Thyroid gland (tissue), 4 donors: ENCODE results near the gene CTNNA2. TPM values are rescaled to one million over a fixed set of nuclear protein-coding genes. Genes with fewer than 3 reads are reported as not detected.

Experiments used
- DNase-seq, 2 donors: peaks; one replicate each; pipeline ENCODE4 v3.0.0-alpha.2; 2019
- H3K27ac ChIP-seq, 3 donors: fragments of 200-600 bp; sonication (generic); 1 replicate in 2 of 3; 2 replicates in 1 of 3; pipeline ENCODE4 v1.5.1; 2016 to 2019; ENCODE audit warnings: mild to moderate bottlenecking in 1 of 3, moderate library complexity in 1 of 3
- H3K27me3 ChIP-seq: fragments of 200-600 bp; sonication (generic); one replicate; pipeline ENCODE4 v1.5.1; 2019
- H3K36me3 ChIP-seq, 2 donors: fragments of 200-600 bp; sonication (generic); one replicate each; pipeline ENCODE4 v1.5.1; 2016 to 2019
- H3K4me1 ChIP-seq, 2 donors: fragments of 200-600 bp; sonication (generic); one replicate each; pipeline ENCODE4 v1.5.1; 2017 to 2019
- H3K4me3 ChIP-seq, 3 donors: fragments of 200-600 bp; sonication (generic); replicated peaks in 1 of 3; 1 replicate in 2 of 3; 2 replicates in 1 of 3; pipeline ENCODE4 v1.5.1; 2016; ENCODE audit warnings: mild to moderate bottlenecking in 1 of 3
- H3K9me3 ChIP-seq: fragments of 200-600 bp; sonication (generic); one replicate; pipeline ENCODE4 v1.5.1; 2017
- POLR2A ChIP-seq, 2 donors: fragments of 450-650 bp; IDR thresholded peaks; one replicate each; pipeline ENCODE4 v1.6.1; 2017; ENCODE audit warnings: antibody characterized with exemption in 2 of 2, mild to moderate bottlenecking in 2 of 2, moderate library complexity in 1 of 2
- WGBS, 2 donors: methylation state at CpG; one replicate each; pipeline ENCODE4 v1.1.5; 2017; 5-methylcytosine and 5-hydroxymethylcytosine counted together
- intact Hi-C: fragments of 100-400 bp; cut with DNase I; formaldehyde crosslinking; loops from one replicate; pipeline ENCODE4 v1.15.1; 2023
- total RNA-seq, 4 donors: library from RNA; depleted of rRNA; stranded (reverse); fragments of >200 nt; gene quantifications; one replicate each; pipeline ENCODE4 v1.2.3, GENCODE V29; 2016
- TF ChIP-seq, protein P1 (sequence below), 6 experiments: fragments of 200-600 bp in 3 of 6; fragments of 450-650 bp in 3 of 6; sonication (generic) in 3 of 6; IDR thresholded peaks; one replicate each; pipeline ENCODE4 v1.5.1; 2016 to 2019; ENCODE audit warnings: antibody characterized with exemption in 6 of 6, mild to moderate bottlenecking in 2 of 6, inconsistent platforms in 1 of 6, moderate library complexity in 1 of 6

The CTNNA2 gene
- total RNA-seq, 4 donors from 2014 or later: 0.13 to 0.44 (median 0.22) TPM; not detected in 1

DNA sequence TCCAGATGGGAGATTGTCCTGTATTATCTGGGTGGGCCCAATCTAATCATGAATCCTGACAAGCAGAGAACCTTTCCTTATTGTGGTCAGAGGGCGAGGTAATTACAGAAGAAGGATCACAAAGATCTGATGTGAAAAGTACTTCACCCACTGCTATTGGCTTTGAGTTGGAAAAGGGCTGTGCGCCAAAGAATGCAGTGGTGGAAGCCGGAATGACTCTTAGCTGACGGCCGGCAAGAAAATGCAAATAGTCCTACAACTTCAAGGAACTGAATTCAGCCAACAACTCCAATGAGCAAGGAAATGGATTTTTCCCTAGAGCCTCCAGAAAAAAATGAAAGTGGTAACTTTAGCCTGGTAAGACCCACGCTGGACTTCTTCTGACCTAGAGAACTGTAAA is 67.3 kb downstream of the CTNNA2 start:
- no peak for TF ChIP-seq POLR2A (IDR thresholded peaks at IDR 0.05)
- TF ChIP-seq, protein P1, sequence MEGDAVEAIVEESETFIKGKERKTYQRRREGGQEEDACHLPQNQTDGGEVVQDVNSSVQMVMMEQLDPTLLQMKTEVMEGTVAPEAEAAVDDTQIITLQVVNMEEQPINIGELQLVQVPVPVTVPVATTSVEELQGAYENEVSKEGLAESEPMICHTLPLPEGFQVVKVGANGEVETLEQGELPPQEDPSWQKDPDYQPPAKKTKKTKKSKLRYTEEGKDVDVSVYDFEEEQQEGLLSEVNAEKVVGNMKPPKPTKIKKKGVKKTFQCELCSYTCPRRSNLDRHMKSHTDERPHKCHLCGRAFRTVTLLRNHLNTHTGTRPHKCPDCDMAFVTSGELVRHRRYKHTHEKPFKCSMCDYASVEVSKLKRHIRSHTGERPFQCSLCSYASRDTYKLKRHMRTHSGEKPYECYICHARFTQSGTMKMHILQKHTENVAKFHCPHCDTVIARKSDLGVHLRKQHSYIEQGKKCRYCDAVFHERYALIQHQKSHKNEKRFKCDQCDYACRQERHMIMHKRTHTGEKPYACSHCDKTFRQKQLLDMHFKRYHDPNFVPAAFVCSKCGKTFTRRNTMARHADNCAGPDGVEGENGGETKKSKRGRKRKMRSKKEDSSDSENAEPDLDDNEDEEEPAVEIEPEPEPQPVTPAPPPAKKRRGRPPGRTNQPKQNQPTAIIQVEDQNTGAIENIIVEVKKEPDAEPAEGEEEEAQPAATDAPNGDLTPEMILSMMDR (IDR thresholded peaks at IDR 0.05): peak in 1 of 6 experiments; percentile 9
- no peak for DNase-seq
- WGBS, 2 donors: 27 to 47% methylated on average over 6 of the region's 6 CpGs

DNA sequence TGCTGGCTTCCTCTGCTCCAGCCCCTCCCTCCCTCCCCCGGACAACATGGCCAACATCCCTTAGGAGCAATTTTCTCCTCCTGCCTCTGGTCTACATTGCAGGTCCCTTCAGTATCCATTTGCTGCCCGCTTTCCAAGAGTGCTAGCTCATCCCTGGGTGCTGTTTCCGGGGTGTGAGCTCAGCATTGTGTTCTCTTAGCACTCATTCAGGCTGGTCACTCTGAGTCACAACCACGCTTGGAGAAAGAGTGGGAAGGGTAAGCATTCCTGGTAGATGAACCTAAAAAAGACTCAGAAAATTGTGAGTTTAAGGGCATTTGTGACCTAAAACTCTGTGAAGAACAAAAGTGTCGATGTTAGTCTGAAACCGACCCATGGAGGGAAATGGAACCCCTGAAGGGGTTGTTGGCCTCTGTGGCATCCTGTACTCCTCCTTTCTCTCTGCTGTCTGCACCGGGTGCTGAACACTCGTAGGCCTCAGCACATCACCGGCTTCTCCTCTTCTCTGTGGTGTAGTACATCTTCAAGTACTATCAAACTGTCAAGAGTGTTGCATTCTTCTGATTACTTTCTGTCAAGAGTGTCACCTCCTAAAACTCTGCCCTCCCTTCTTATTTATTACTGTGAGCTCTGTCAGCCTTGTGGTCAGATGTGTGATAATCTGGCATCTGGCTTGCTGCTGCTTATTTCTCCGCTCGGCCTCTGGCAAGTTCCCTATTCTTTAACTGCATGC is 73.0 kb downstream of the CTNNA2 start:
- H3K9me3 ChIP-seq: no peaks in the 10 kb centered on the region
- H3K4me1 ChIP-seq: no peaks in the 10 kb centered on the region
- DNase-seq: no peak
- 61 to 65% methylated on average over 11 of the region's 11 CpGs for WGBS, 2 donors
- H3K36me3 ChIP-seq: no peaks in the 10 kb centered on the region
- TF ChIP-seq POLR2A (IDR thresholded peaks at IDR 0.05): no peak
- TF ChIP-seq, protein P1 (IDR thresholded peaks at IDR 0.05): no peak
- no peak overlapping the region for H3K27ac ChIP-seq
- intact Hi-C loops: no loop called here
- no peaks in the 10 kb centered on the region for H3K27me3 ChIP-seq
- H3K4me3 ChIP-seq: no peak overlapping the region

More for the DNA sequence above, 67.3 kb downstream of the CTNNA2 start:
- intact Hi-C loops: no loop called here
- no peak overlapping the region for H3K27ac ChIP-seq
- H3K4me3 ChIP-seq: no peak overlapping the region
- H3K4me1 ChIP-seq: no peaks in the 10 kb centered on the region
- H3K36me3 ChIP-seq: no peaks in the 10 kb centered on the region
- H3K9me3 ChIP-seq: no peaks in the 10 kb centered on the region
- no peaks in the 10 kb centered on the region for H3K27me3 ChIP-seq

DNA sequence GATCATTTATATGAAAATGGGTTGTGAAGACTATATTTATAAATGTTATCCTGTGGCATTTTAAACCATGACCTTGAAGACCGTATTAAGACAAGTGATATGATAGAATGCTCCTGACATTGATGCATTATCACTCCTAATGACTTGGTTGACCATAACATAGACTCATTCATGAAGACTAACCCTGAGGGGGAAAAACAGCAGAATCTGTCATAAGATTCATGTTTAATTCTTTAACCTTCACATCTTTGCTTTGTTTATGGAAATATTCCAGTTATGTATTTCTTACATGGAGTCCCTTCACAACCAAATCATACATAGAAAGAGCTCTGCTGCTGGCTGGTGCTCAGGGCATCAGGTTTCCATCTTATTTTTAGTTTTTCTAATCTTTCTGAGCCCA is 78.4 kb downstream of the CTNNA2 start:
- no peaks in the 10 kb centered on the region for H3K4me1 ChIP-seq

DNA sequence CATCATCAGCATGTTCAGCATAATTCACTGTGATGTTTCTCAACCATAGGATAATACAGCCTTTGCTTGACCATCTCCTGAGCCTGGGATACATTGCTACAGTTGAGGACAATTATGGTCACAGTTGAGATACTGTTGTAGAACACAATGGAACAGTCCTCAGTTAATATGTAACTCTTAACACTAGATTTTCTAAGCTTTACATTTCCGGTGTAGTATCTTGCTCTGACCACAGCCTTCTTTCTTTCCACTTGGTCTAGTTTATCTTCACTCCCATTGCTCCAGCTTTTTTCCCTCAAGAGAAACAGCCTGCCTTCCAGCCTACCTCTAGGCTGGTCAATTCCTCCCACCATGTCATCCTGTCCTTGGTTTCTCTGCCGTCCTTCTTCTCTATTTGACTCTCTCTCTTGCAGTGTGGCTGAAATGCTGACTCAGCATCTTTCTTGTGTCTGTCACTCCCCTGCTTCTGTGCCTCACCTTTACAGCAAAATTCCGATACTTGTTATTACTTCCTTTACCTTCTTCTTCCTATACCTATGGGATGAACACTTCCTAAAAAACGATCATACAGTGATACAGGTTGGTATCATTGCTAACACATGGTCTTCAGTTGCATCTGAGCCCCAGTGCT is 80.5 kb downstream of the CTNNA2 start:
- intact Hi-C loops: no loop called here
- Histone ChIP-seq H3K4me1 (no peaks in the 10 kb centered on the region), H3K4me3 (no peak overlapping the region), H3K27me3 (no peaks in the 10 kb centered on the region), H3K27ac (no peak overlapping the region), H3K9me3 (no peaks in the 10 kb centered on the region), H3K36me3 (no peaks in the 10 kb centered on the region)
- TF ChIP-seq POLR2A (IDR thresholded peaks at IDR 0.05): no peak
- TF ChIP-seq, protein P1 (IDR thresholded peaks at IDR 0.05): no peak
- DNase-seq: no peak
- WGBS, 2 donors: 84 to 85% methylated on average over 4 of the region's 4 CpGs

More for the DNA sequence above, 78.4 kb downstream of the CTNNA2 start:
- TF ChIP-seq POLR2A (IDR thresholded peaks at IDR 0.05): no peak
- TF ChIP-seq, protein P1 (IDR thresholded peaks at IDR 0.05): no peak
- WGBS, 2 donors: 70 to 82% methylated on average over 1 of the region's 1 CpG
- H3K27ac ChIP-seq: no peak overlapping the region
- intact Hi-C loops: no loop called here
- H3K27me3 ChIP-seq: no peaks in the 10 kb centered on the region
- no peaks in the 10 kb centered on the region for H3K36me3 ChIP-seq
- H3K9me3 ChIP-seq: no peaks in the 10 kb centered on the region
- H3K4me3 ChIP-seq: no peak overlapping the region
- DNase-seq: no peak

DNA sequence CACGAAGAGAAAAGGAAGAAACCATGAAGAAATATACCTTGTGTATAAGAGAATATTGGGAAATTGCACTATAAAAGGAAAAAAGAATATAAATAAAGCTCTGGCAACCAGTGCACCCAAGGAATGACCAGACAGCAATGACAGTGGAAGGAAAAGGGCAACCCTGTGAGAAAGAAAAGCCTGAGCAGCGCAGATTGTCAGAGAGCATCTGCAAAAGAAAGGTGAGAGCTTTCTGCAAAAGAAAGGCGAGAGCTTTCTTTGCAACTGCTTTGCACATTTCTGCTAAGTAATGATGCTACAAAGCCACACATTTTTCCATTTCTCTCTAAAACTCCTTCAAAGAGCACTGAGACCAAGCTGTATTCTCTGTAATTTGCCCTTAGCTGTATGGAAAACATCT is 83.6 kb downstream of the CTNNA2 start:
- Histone ChIP-seq H3K27me3 (no peaks in the 10 kb centered on the region), H3K4me3 (no peak overlapping the region), H3K9me3 (no peaks in the 10 kb centered on the region), H3K27ac (no peak overlapping the region), H3K36me3 (no peaks in the 10 kb centered on the region), H3K4me1 (no peaks in the 10 kb centered on the region)
- TF ChIP-seq POLR2A (IDR thresholded peaks at IDR 0.05): no peak
- TF ChIP-seq, protein P1 (IDR thresholded peaks at IDR 0.05): no peak
- intact Hi-C loops: no loop called here
- DNase-seq: no peak
- WGBS, 2 donors: 60 to 68% methylated on average over 3 of the region's 3 CpGs
